DND-41 (cell line): Measurements from ENCODE around the gene FTSJ3.

ENCODE experiments used
- EZH2 ChIP-seq: IDR thresholded peaks from 3 replicates; pipeline ENCODE4 v1.6.1; 2012; ENCODE audit warnings: borderline replicate concordance, low read depth, mild to moderate bottlenecking, moderate library complexity, low read length, inconsistent platforms; ENCODE audit not compliant: severe bottlenecking
- TF ChIP-seq, protein P1 (sequence below): IDR thresholded peaks from 2 replicates; pipeline ENCODE4 v1.5.1; 2012; ENCODE audit warnings: borderline replicate concordance, low read length, moderate library complexity, mild to moderate bottlenecking; ENCODE audit not compliant: poor library complexity, severe bottlenecking; ENCODE audit errors: extremely low read depth

DNA sequence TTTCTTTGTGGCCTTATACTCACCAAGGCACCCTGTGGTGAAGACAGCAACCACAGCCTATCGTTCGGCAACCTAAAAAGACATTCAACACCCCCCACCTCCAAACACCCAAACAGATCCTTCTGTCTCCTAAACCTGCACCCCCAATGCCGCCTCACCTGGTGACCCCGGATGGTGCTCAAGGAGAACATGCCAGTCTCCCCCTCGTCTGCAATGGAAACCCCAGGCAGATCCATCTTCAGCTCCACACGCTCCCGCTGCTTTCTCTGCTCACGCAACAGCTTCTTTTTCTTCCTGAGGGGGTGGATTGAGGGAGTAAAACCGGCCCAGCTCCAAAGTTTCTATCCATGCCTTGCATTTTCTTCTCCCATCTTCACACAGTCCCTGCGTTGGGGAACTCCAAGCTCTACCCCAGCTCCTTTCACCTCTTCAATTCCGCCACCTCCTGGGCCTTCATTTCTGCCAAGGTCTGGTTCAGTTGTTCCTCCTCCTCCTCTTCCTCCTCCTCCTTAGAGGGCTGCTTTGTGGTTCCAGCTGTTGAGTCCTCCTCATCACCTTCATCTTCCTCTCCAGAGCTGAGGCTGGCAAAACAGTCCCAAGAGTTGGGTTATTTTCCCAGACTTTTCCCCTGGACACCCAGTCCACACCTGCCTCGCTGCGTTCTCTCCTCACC is 3.7 kb downstream of the FTSJ3 start:
- no peak for TF ChIP-seq EZH2
- TF ChIP-seq, protein P1, sequence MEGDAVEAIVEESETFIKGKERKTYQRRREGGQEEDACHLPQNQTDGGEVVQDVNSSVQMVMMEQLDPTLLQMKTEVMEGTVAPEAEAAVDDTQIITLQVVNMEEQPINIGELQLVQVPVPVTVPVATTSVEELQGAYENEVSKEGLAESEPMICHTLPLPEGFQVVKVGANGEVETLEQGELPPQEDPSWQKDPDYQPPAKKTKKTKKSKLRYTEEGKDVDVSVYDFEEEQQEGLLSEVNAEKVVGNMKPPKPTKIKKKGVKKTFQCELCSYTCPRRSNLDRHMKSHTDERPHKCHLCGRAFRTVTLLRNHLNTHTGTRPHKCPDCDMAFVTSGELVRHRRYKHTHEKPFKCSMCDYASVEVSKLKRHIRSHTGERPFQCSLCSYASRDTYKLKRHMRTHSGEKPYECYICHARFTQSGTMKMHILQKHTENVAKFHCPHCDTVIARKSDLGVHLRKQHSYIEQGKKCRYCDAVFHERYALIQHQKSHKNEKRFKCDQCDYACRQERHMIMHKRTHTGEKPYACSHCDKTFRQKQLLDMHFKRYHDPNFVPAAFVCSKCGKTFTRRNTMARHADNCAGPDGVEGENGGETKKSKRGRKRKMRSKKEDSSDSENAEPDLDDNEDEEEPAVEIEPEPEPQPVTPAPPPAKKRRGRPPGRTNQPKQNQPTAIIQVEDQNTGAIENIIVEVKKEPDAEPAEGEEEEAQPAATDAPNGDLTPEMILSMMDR = no peak
